Caco-2 (cell line): ENCODE measurements around the gene ITIH5. TPM values are rescaled to one million over a fixed set of nuclear protein-coding genes. Genes with fewer than 3 reads are reported as not detected.

Experiments
- BruUV-seq: library from RNA; stranded (reverse); fragments of 400-500 nt; replicated peaks from 2 replicates; lab custom pipeline; 2021; lab: Mats Ljungman, UMichigan
- CTCF ChIA-PET: fragments of 300-600 bp; sonication (Branson Sonifier 250); formaldehyde crosslinking; loops from one replicate; lab custom pipeline; 2022; ENCODE audit warnings: antibody characterized with exemption; lab: Charles Lee
- POLR2A ChIA-PET: fragments of 300-600 bp; sonication (Branson Sonifier 250); formaldehyde crosslinking; loops from one replicate; lab custom pipeline; 2022; ENCODE audit warnings: antibody characterized with exemption; lab: Charles Lee
- DNase-seq, 2 experiments: peaks; one replicate each; pipeline versions ENCODE4 v3.0.0 to v3.0.0-alpha.2; 2020 to 2022
- H3K27me3 ChIP-seq: replicated peaks from 2 replicates; pipeline ENCODE4 v1.6.0; 2011; ENCODE audit warnings: low read length; ENCODE audit not compliant: control insufficient read depth, insufficient read depth
- H3K36me3 ChIP-seq: 2 replicates; pipeline ENCODE4 v1.5.1; 2011; ENCODE audit warnings: low read length; ENCODE audit not compliant: control insufficient read depth, insufficient read depth
- H3K4me1 ChIP-seq: fragments of 250-450 bp; sonication (Bioruptor Pico); 2 replicates; pipeline ENCODE4 v1.5.1; 2020; ENCODE audit warnings: mild to moderate bottlenecking
- H3K4me3 ChIP-seq: 2 replicates; pipeline ENCODE4 v1.5.1; 2011; ENCODE audit warnings: low read depth, mild to moderate bottlenecking, control low read depth, low read length
- H3K9me3 ChIP-seq: fragments of 250-450 bp; sonication (Bioruptor Pico); 2 replicates; pipeline ENCODE4 v1.5.1; 2020; ENCODE audit warnings: mild to moderate bottlenecking, moderate library complexity
- H3K27ac Mint-ChIP-seq: one replicate; pipeline ENCODE4 v1.8.0; 2022; ENCODE audit warnings: mixed read lengths; ENCODE audit not compliant: unreplicated experiment
- H3K27me3 Mint-ChIP-seq: one replicate; pipeline ENCODE4 v1.8.0; 2022; ENCODE audit warnings: mixed read lengths; ENCODE audit not compliant: insufficient read depth, unreplicated experiment
- H3K36me3 Mint-ChIP-seq: one replicate; pipeline ENCODE4 v1.8.0; 2022; ENCODE audit warnings: mild to moderate bottlenecking, mixed read lengths; ENCODE audit not compliant: insufficient read depth, unreplicated experiment
- H3K4me1 Mint-ChIP-seq: one replicate; pipeline ENCODE4 v1.8.0; 2022; ENCODE audit warnings: low read depth, mixed read lengths; ENCODE audit not compliant: unreplicated experiment
- H3K4me3 Mint-ChIP-seq: one replicate; pipeline ENCODE4 v1.8.0; 2022; ENCODE audit warnings: mild to moderate bottlenecking, moderate library complexity, mixed read lengths; ENCODE audit not compliant: unreplicated experiment
- H3K9me3 Mint-ChIP-seq: one replicate; pipeline ENCODE4 v1.8.0; 2022; ENCODE audit warnings: mixed read lengths; ENCODE audit not compliant: unreplicated experiment
- intact Hi-C: fragments of 100-400 bp; cut with micrococcal nuclease; formaldehyde crosslinking; loops from one replicate; pipeline ENCODE4 v1.10.0; 2022; ENCODE audit not compliant: unreplicated experiment
- total RNA-seq: library from RNA; stranded (reverse); gene quantifications from 2 replicates; pipeline ENCODE4 v1.2.3, GENCODE V29; 2022
- TF ChIP-seq, protein P1 (sequence below), 2 experiments: fragments of 200-600 bp in 1 of 2; IDR thresholded peaks; 1 replicate in 1 of 2; 2 replicates in 1 of 2; pipeline versions ENCODE4 v1.5.1 to v1.8.0; 2011 to 2022; ENCODE audit warnings: antibody characterized with exemption in 1 of 2, control low read depth in 1 of 2, inconsistent platforms in 1 of 2, low read depth in 1 of 2, low read length in 1 of 2, mild to moderate bottlenecking in 1 of 2, moderate library complexity in 1 of 2; ENCODE audit not compliant: insufficient read depth in 1 of 2, severe bottlenecking in 1 of 2, unreplicated experiment in 1 of 2

The ITIH5 gene
- total RNA-seq, 1 experiment from 2014 or later, result 0.18 TPM

DNA sequence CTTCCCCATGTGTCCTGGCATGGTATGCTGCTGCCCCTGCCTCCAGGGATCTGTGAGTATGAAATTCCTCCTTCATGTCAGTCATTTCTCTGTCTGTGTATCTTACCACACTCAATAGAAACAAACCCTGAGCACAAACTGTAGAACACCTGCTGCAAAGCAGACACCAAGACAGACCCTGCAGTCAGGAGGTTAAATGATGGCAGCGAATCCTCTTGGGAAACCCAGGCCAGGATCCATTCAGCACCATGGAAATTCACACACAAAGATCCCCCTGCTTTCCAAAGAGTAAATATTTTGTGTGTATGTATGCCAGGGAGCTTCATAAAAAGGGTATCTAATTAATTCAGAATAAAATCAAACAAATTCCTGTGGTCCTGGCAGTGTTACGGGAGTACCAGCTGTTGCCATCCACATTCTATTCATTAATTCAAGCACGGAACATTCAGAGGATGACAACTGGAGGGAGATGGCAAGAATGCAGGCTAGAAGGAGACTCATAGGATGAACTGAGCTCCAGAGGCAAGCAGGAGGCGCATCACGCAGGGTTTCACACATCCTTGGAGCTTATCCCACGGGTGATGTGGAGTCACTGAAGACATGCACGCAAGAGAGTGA, 14.8 kb downstream of the ITIH5 start:
- Mint-ChIP-seq H3K4me3 (no peak overlapping the region), H3K4me1 (peaks cover 12% of the 10 kb centered on the region), H3K27ac (no peak overlapping the region), H3K36me3 (no peaks in the 10 kb centered on the region), H3K27me3 (no peaks in the 10 kb centered on the region), H3K9me3 (no peaks in the 10 kb centered on the region)
- Histone ChIP-seq H3K36me3 (no peaks in the 10 kb centered on the region), H3K4me3 (no peak overlapping the region), H3K9me3 (peaks cover 6% of the 10 kb centered on the region; the same call in 1 of the 2 replicates), H3K27me3 (no peaks in the 10 kb centered on the region), H3K4me1 (no peaks in the 10 kb centered on the region)
- POLR2A ChIA-PET, result no interaction called here
- no peak for DNase-seq
- CTCF ChIA-PET, result interaction anchor here (0.9 kb wide), 1 partner anchor 35 kb away, joined by 3 read pairs; no protein-coding TSS in a partner anchor
- TF ChIP-seq, protein P1, sequence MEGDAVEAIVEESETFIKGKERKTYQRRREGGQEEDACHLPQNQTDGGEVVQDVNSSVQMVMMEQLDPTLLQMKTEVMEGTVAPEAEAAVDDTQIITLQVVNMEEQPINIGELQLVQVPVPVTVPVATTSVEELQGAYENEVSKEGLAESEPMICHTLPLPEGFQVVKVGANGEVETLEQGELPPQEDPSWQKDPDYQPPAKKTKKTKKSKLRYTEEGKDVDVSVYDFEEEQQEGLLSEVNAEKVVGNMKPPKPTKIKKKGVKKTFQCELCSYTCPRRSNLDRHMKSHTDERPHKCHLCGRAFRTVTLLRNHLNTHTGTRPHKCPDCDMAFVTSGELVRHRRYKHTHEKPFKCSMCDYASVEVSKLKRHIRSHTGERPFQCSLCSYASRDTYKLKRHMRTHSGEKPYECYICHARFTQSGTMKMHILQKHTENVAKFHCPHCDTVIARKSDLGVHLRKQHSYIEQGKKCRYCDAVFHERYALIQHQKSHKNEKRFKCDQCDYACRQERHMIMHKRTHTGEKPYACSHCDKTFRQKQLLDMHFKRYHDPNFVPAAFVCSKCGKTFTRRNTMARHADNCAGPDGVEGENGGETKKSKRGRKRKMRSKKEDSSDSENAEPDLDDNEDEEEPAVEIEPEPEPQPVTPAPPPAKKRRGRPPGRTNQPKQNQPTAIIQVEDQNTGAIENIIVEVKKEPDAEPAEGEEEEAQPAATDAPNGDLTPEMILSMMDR (IDR thresholded peaks at IDR 0.05; ENCODE audit: insufficient read depth in 1 of 2, low read depth in 1 of 2, low read length in 1 of 2, severe bottlenecking in 1 of 2, unreplicated experiment in 1 of 2), result no peak
- BruUV-seq, result no TSS peak
- intact Hi-C loops, result no loop called here

DNA sequence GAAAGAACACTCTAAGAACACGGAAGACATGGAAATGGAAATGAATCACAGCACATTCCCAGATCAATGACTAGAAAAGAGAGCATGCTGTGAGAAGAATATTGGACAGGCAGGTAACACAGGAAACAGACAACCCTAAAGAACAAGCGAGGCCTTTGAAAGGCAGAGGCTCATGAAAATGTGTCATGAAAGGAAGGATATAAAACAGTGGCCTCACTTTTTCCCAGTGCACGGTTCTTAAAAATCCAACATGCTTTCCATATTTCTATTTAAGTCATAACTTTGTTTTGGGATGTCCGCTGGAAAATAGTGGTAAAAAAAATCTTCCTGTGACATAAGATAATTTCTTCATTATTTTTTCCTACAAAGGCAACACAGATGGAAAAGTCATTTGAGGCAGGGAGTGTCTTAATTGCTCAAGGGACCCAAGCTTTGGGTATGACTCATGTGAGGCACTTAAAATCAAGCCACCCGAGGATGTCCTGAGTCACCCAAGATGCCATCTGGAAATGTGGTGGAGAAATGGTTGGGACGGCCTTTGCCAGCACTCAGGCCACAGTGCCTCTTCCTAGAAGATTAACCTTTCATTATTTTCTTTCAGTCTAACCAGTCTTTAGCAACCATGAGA, 17.0 kb downstream of the ITIH5 start:
- intact Hi-C loops, result no loop called here
- BruUV-seq, result no TSS peak
- TF ChIP-seq, protein P1 (IDR thresholded peaks at IDR 0.05; ENCODE audit: insufficient read depth in 1 of 2, low read depth in 1 of 2, low read length in 1 of 2, severe bottlenecking in 1 of 2, unreplicated experiment in 1 of 2), result no peak
- POLR2A ChIA-PET, result no interaction called here
- CTCF ChIA-PET, result no interaction called here
- Histone ChIP-seq H3K4me3 (no peak overlapping the region), H3K27me3 (no peaks in the 10 kb centered on the region), H3K4me1 (no peaks in the 10 kb centered on the region), H3K36me3 (no peaks in the 10 kb centered on the region), H3K9me3 (peaks cover 6% of the 10 kb centered on the region; the same call in 1 of the 2 replicates)
- Mint-ChIP-seq H3K36me3 (no peaks in the 10 kb centered on the region), H3K4me1 (peaks cover 12% of the 10 kb centered on the region), H3K4me3 (no peak overlapping the region), H3K27me3 (no peaks in the 10 kb centered on the region), H3K27ac (no peak overlapping the region), H3K9me3 (no peaks in the 10 kb centered on the region)
- DNase-seq, result no peak

DNA sequence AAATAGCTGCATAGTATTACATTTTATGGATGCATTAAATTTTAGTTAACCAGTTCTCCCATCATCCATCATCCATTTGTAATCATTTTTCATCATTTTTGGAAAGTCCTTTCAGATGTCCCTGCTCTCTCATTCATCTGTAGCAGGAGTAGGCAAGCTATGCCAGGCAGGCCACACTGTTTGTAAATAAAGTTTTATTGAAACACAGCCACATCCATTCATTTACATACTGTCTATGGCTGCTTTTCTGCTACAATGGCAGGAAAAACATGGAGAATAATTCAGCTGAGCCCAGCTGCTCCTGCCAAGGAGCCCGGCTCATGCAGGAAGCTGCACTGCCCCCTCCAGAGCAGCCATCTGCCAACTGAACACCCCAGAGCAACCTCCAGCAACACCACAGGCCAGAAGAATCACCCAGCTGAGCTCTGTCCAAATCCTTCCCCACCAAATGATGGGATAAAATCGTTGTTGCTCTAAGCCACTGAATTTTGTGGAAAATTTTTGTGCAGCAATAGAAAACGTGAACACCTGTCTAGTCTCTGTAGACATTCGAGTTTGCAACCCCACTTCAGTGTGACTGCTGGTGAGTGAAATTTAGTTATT, 19.6 kb downstream of the ITIH5 start:
- Mint-ChIP-seq H3K4me1 (peaks cover 4% of the 10 kb centered on the region), H3K4me3 (no peak overlapping the region), H3K27ac (no peak overlapping the region), H3K27me3 (peaks cover 1% of the 10 kb centered on the region), H3K36me3 (no peaks in the 10 kb centered on the region), H3K9me3 (no peaks in the 10 kb centered on the region)
- Histone ChIP-seq H3K27me3 (no peaks in the 10 kb centered on the region), H3K36me3 (no peaks in the 10 kb centered on the region), H3K9me3 (peaks cover 6% of the 10 kb centered on the region; the same call in 1 of the 2 replicates), H3K4me1 (no peaks in the 10 kb centered on the region), H3K4me3 (no peak overlapping the region)
- BruUV-seq, result no TSS peak
- intact Hi-C loops, result no loop called here
- no peak for DNase-seq
- TF ChIP-seq, protein P1 (IDR thresholded peaks at IDR 0.05; ENCODE audit: insufficient read depth in 1 of 2, low read depth in 1 of 2, low read length in 1 of 2, severe bottlenecking in 1 of 2, unreplicated experiment in 1 of 2), result no peak
- CTCF ChIA-PET, result no interaction called here
- POLR2A ChIA-PET, result no interaction called here
